ENCODE results near the gene STARD10.

STARD10 gene

DNA sequence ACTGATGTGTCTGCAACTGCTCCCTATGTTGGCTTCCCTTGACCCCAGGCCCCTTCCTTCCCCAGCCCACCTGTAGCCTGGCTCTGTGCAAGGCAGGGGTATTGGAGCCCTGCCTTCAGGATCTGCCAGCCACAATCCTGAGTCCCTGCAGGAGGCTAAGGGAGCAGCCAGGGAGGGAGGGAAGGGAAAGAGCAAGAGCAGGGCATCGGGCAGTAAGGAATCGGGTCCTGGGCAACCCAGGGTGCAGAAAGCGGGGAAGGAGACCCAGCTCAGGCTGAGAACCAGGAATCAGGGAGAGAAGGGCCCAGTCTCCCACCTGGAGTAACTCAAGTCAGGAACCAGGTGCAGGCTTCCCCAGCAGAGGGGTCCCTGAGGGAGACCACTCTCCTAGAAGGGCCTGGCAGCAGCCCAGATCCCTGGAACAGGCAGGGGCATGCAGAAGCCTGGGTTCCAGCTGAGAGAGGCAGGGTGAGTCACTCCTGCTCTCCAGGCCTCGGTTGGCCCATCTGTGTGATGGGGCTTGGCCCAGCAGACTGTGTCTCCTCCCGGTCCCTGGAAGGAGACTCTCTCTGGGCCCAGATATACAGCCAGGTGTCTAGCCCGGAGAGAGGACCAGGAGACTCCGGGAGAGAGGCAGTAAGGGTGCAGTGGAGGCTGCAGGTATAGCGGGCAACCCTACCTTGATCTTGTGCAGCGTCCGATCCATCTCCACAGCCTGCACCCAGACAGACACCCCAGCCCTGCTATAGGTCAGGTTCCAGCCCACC, 13.4 kb downstream of the STARD10 start:
- DNase-seq (ENCODE audit: low spot score), result no peak

DNA sequence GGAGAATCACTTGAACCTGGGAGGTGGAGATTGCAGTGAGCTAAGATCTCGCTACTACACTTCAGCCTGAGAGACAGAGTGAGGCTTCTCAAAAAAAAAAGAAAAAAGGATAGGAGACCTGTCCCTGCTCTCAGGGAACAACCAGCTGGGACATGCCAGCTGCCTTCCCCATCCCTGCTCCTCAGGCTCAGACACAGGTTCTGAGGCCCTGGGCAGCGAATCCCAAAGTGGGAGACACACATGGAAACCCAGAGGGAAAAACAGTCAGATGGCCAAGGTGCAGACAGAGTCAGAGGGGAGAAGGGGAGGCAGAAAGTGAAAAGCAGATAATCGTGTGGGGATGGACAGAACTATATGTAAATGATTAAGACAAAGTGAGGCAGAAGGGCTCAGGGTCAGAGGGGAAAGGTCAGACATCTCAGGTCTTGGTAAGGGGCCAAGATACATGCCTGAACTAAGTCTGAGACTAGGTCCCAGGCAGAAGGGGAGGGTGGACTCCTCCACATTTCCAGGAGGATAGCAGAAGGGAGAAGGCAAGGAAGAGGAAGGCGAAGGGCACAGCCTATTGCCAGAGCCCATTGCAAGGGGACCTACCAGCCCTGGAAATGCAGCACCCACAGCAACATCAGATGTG, 14.2 kb downstream of the STARD10 start:
- no peak for DNase-seq (ENCODE audit: low spot score)

DNA sequence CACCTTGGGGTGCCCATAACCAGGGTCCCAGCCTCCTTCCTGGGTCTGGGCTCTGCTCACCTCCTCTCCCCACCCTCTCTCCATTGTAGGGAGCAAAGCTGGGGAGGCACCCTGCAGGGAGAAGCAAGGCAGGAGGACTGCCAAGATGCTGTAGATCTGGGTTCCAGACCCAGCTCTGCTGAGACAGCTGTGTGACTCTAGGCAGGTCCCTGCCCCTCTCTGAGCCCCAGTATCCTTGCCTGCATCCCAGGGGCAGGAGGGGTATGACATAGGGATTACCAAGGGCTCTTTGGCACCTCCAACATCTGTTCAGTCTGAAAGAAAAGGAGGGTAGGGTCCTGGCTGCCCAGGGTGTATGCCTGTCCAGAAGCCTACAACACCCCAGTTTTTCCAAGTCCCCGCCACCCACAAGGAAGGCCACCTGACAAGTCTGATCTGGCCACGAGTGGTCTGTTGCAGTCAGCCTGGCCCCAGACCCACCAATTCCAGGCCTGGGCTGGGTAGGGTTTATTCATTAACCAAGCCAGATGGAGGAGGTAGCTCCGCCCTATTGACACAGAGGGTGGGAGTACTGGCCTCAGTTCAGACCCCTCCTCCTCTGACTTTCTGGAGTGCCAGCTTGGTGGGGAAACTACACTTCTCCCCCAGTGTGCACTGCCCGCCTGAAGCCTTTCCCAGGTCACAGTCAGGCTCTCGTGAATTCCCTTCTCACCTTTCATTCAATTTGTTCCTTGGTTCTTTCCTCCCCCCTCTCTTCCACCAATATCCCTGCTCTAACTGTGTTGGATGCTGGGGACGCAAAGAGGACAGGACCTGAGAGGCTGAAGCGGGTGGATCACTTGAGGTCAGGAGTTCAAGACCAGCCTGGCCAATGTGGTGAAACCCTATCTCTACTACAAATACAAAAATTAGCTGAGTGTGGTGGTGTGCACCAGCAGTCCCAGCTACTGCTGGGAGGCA, 15.0 kb downstream of the STARD10 start:
- DNase-seq (ENCODE audit: low spot score), result no peak

DNA sequence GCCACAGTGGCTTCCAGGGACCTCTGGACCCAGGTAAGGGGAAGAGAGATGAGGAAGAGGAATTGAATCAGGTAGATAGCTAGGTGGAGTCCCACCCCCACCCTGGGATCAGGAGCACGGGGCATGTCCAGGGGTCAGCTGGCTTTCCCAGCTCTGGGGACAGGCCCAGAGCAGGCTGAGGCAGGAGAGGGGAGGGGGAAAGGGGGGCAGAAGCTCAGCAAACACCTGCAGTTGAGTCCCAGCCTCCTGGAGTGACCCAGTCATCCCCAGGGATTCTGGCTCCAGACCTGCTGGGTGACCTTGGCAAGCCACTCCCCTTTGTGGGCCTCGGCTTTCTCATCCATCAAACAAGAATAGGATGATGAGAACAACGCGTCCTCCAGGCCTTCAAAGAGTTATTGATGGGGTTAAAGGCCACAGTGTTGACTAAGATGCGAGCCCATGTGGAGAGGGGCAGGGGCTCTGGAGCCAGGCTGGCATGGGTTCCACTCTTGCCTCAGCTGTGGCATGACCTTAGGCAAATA, 16.0 kb downstream of the STARD10 start:
- no peak for DNase-seq (ENCODE audit: low spot score)

DNA sequence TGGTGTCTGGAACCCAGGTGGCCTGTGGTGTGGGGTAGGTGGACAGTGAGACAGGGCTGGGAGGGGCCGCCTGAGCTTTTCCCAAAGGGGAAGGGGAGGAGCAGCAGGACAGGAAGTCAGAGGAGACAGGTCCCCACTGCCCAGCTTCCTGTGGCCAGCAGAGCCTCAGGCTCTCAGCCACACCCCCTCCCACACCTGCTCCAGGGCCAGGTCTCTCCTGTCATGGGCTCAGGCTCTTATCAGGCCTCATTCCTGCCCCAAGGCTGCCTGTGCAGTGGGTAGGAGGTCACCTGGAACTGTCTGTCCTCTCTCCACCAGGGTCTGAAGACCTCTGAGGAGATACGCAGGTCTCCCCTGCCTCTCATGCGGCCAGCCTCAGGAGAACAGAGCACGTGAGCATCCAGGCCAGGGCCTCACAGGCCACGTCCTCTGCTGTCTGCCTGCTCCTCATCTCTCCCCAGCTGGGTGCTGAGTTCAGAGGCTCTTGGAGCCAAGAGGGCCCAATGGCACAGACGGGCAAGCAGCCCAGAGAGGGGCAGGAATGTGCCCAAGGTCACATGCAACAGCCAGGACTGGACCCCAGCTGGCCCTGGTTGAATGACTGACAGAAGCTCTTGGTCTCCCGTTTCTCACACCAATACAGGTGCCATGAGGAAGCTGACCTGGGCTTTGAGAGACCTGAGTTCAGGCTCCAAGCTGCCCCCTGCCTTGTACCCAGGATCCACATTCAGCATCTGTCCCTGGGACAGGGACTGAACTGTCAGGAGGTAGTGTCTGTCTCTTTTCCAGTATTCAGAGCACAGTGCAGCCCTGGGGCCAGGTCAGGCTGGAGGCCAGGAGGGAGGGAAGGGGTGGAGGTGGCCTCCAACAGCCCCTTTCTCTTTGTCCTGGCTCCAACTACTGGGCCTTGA, 16.7 kb downstream of the STARD10 start:
- DNase-seq (ENCODE audit: low spot score), result no peak

DNA sequence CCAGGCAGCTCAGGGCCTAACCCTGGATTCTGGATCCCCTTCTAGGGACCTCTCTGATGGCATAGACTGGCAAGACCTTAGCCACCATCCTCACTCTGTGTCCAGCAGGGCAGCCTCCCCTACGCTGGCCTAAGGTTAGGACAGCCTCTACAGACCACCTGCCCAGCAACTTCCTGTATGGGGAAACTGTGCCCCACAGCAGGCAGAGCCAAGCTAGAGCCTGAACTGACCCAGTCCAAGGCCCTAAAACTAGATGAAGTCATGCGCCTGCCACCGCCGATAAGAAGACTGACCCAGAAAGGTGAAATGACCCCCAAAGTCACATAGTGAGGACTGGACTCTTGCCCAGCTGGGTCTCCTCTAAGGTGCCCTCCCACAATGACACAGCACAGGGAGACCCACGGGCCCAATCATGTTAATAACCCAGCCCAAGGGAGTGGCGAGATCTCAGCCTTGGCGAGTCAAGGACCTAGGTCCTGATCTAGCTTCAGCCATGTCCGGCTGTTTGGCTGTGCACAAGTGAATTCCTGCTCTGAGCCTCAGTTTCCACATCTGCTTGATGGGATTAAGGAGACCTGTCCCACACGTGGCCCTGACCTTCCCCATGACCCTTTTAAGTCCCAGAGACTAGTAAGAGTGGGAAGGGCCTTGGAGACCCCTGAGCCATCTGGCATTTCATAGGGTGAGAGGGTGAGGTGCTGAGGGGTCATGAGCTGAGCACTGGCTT, 17.6 kb downstream of the STARD10 start:
- DNase-seq (ENCODE audit: low spot score), result no peak

DNA sequence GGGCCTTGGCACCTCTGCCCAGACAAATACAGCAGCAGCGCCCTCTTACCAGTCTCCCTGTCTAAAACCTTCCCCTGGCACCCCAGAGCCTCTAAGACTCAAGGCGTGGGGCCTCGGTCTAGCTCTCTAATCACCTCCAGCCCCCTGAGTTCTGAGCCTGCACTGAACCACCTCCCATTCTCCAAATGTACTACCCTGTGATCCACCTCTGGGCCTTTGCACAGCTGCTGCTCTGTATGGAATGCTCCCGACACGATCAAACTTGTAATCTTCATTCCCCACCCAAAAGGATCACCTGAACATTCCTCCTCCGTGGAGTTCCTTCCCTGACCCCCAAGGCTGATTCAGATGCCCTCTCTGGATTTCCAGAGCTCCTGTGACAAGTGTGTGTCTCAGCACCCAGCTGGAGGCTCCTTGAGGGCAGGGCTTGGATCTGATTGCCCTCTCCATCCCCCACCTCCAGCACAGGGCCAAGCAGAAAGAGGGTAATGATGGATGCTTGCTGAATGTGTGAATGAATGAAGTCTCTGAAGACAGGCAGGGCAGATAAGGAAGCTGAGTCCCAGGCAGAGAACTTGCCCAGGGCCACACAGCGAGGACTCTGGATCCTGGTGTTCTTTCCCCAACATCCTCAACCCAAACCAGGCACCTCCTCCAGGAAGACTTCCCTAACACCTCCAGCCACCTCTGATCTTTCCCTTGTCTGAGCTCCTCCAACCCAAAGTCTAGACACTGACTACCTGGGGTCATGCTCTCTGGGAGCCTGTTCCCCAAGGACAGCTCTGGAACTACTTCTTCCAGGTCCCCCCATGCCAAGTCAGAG, 18.3 kb downstream of the STARD10 start:
- DNase-seq (ENCODE audit: low spot score), result no peak

DNA sequence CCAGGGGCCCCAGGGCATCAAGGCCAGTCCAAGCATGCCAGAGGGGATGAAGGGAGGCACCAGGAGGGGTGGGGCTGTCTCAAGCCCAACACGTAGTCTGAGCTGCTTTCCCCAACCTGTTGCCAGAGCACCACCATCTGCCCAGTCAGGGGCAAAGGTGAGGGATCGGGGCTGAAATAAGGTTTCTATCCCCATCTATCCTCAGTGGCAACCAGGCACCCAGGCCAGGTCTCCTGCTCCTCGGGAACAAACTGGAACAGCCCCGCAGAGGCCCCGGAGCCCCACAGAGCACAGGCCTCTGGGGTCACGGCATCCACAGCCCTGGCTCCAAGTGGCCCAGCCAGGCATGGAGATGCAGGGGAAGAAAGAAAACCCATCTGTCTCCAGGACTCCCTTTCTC, 19.3 kb downstream of the STARD10 start:
- DNase-seq (ENCODE audit: low spot score), result no peak

DNA sequence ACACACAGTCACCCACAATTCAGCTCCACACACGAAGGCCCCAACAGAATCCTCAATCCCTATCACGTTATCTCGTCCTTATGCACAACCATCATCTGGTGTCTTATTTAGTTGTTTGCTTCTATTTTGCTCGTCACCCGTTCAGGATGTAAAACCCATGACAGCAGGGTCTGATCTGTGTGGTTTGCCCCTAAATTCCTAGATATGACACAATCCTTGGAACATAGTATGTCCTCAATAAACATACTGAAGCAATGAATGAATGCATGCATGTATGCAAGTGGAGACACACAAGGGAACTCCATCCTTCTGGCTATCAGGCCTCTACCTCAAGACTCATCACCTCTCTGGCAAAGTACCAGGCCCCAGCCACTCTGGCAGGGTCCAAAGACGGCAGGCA, 20.2 kb downstream of the STARD10 start:
- no peak for DNase-seq (ENCODE audit: low spot score)

DNA sequence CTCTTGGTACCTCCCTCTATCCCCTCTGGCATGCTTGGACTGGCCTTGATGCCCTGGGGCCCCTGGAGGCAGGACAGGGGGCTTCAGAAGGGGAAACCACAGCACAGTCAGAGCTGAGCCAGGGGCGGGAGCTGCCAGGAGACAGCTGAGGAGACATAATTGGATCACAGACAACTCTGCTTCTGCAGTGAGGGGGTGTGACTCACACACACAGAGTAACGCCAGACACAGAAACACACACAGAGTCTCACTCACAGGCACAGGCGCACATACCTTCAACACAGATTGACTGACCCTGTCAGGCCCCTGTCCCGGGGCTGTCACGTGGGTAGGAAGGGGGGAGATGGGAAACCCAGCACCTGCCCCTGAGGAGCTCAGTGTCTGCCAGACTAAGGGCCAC, 20.6 kb downstream of the STARD10 start:
- DNase-seq (ENCODE audit: low spot score), result no peak

DNA sequence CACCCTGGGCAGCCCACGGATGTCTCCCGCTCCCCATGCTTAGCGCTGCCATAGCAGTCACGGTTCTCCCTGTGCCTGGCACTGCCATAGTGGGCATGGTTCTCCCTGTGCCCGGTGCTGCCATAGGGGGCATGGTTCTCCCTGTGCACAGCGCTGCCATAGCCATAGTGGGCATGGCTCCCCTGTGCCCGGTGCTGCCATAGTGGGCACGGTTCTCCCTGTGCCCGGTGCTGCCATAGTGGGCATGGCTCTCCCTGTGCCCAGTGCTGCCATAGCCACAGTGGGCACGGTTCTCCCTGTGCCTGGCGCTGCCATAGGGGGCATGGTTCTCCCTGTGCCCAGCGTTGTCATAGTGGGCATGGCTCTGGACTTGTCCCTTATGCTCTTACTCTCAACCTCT, 21.8 kb downstream of the STARD10 start:
- no peak for DNase-seq (ENCODE audit: low spot score)

DNA sequence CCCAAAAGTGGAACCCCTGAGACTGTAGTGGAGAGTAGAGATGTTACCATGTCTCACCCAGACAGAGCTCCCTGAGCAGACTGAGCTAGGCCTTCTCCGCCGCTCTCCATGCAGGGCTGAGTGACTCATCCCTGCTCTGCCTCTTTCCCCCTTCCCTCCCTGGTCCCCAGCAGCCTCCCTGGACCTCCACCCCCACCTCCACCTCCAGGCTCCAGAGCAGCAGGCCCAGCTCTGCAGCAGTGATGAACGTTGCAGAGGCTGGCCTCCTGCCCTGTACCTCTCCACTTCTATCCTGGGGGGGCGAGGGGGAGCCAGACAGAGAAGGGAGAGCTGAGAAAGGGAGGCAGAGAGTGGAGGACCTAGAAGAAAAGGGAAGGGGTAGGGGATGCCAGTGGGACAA, 22.3 kb downstream of the STARD10 start:
- no peak for DNase-seq (ENCODE audit: low spot score)

DNA sequence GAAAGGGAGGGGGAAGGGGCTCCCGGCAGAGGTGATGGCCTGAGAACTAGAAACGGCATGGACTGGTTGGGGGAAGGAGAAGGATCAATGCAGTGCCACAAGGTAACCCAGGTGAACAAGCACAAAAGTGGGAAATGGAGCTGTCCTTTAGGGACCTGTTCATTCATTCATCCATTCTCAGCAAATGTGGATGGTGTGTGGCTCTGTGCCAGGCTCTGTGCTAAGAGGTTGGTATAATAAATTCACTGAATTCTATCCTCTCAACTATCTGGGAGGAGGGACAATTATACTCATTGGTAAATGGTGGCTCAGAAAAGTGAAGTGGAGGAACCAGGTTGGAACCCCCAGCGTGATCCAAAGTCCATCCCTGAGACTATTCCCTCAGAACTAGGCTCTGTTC, 23.0 kb downstream of the STARD10 start:
- DNase-seq (ENCODE audit: low spot score), result no peak

DNA sequence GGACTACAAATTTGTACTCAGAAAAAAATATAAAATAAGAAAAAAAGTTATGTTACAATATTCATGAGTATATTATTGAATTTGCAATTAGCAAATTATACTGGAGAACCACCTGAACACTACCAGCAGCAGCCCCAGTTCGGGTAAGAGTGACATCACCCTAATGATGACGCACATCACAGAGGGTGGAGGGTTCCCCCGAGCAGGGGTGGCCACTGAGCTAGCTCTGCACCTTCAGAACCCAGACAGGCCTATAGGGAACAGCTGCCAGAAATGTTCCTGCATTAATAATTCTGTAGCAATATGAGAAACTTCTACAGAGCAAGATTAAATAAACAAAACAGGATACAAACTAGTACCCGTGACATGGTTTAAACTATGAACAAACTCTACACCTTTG, 24.2 kb downstream of the STARD10 start:
- DNase-seq (ENCODE audit: low spot score), result no peak

DNA sequence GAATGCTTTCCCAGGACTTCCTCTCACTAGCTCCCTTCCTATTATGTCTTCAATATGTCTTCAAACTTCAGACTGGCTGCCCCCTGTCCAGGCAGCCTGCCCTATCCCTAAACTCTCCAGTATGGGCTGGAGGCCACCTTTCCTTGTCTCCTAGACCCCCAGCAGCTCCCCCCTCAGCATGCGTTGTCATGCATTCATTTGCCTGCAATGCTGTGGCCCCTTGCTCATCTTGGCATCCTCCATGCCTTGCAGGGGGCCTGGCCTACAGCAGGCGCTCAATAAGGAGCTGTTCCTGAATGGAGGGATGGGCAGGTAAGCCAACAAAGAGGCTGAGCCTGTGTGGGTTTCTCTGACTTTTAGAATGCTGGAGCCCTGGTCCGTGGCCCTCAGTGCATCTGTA, 25.3 kb downstream of the STARD10 start:
- DNase-seq (ENCODE audit: low spot score), result no peak

DNA sequence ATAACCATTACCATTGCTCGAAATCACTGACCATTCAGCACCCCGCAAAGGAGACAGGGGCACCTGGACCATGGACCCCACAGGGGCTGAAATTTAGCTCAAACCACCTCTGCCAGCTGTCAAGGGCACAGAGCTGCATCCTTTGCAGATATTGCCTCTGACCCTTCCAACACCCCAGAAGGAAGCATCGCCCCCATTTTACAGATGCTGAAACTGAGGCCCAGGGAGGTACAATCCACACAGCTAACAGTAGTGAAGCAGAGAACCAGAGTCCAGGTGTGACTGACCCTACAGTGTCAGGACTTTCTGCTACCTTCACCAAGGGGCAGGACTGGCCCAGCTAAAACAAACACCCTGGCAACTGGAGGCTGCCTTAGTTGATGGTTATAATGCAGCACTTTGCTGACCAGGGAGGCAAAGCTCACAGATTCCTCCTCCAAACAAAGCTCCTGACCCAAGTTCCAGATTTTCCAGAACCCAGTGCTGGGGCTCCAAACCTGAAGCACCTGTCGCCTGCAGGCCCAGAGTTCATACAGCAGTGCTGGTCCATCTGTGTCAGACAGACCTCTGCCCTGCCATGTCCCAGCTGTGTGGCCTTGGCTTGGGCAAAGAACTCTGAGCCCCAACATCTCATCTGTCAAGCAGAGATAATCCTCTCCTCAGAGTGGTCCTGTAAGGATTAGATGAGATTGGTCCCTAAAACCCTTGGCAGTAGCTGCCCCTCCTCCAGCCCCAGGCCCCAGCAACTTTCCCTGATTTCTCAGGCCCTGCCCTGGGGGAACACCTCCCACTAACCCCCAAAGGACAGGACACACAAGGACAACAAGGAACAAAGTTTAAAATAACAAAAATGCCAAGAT, 26.4 kb downstream of the STARD10 start:
- no peak for DNase-seq (ENCODE audit: low spot score)

DNA sequence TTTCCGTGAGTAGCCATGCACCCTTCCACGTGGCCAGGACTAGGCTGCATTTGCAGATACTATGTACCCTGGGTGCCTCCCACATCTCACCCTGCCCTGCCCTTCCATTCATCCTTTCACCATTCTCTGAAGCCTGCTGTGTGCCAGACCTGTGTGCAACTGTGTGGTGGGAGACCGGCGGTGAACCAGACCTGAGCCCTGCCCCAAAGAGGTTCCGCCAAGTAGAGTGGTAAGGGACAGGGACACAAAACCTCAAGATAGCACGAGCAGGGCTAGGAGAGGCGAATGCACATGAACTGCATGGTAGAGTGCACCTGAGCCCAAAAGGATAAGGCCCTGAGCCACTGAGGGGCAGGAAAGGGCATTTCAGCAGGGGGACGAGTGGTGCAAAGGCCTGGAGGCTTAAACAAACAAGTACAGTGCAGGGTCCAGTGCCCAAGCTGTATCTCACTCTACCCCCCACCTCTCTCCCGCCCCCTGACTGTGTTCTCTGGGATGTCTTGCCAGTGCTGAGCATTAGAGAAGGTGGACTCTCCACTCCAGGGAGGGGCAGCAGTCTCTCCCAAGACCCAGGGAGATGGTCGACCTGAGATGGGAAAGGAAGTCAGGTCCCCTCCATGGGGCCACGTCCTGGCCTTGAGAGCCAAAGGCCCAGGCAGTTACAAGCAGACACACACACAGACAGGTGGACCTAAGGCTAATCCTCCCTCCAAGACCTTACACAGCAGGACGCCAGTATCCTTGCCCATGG, 27.5 kb downstream of the STARD10 start:
- no peak for DNase-seq (ENCODE audit: low spot score)

DNA sequence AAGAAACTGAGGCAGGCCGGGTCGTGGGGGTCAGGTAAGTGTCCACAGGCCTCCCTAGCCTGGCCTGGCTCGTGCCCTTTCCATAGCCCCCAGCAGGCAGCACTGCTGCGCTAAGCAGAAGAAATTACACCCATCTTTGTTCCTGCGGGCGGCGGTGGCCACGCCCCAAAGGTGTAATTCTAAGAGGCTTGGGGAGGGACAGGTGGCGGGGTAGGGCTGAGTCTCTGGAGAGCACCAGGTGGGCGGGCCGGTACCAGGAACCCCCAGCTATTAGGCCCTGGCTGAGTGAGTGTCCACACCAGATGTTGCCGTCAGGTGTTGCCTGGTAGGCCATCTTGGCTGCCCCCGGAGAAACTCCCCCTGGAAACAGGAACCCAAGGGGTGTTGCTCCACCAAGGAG, 29.3 kb downstream of the STARD10 start:
- DNase-seq (ENCODE audit: low spot score), result peak; percentile 46
